Kidney (tissue), 14 donors: ENCODE data around the gene RTEL1. TPM values are rescaled to one million over a fixed set of nuclear protein-coding genes. Genes with fewer than 3 reads are reported as not detected.

ENCODE experiments used
- DNase-seq, 5 donors: peaks; one replicate each; pipeline ENCODE4 v3.0.0-alpha.2; 2013 to 2020
- FAIRE-seq: peaks from 2 replicates; lab custom pipeline; 2012; peaks lifted over from hg19 to GRCh38; lab: Jason Lieb, UNC
- H3K27ac ChIP-seq, 2 donors: one replicate each; pipeline ENCODE4 v1.7.0; 2013; ENCODE audit warnings: low read depth in 2 of 2, low read length in 2 of 2, inconsistent platforms in 1 of 2
- H3K27me3 ChIP-seq: one replicate; pipeline ENCODE4 v1.7.1; 2013; ENCODE audit warnings: low read length, inconsistent platforms; ENCODE audit not compliant: control insufficient read depth, insufficient read depth
- H3K36me3 ChIP-seq, 3 donors: one replicate each; pipeline versions ENCODE4 v1.7.0 to v1.7.1; 2013; ENCODE audit warnings: low read length in 3 of 3, control low read depth in 1 of 3, inconsistent platforms in 1 of 3; ENCODE audit not compliant: insufficient read depth in 3 of 3, control insufficient read depth in 2 of 3
- H3K4me1 ChIP-seq, 3 donors: one replicate each; pipeline versions ENCODE4 v1.7.0 to v1.7.1; 2013; ENCODE audit warnings: low read length in 3 of 3, inconsistent platforms in 1 of 3, low read depth in 1 of 3; ENCODE audit not compliant: control insufficient read depth in 2 of 3, insufficient read depth in 2 of 3
- H3K4me3 ChIP-seq, 3 donors: one replicate each; pipeline versions ENCODE4 v1.7.0 to v1.8.1; 2013; ENCODE audit warnings: low read length in 3 of 3, control low read depth in 1 of 3, inconsistent platforms in 1 of 3
- H3K9ac ChIP-seq, 3 donors: one replicate each; pipeline versions ENCODE4 v1.7.0 to v1.7.1; 2013; ENCODE audit warnings: low read length in 3 of 3, control low read depth in 1 of 3, inconsistent platforms in 1 of 3
- H3K9me3 ChIP-seq, 3 donors: one replicate each; pipeline versions ENCODE4 v1.7.0 to v1.7.1; 2013; ENCODE audit warnings: low read length in 3 of 3, control low read depth in 1 of 3, inconsistent platforms in 1 of 3; ENCODE audit not compliant: control insufficient read depth in 2 of 3, insufficient read depth in 1 of 3
- CTCF ChIP-seq: IDR thresholded peaks from 3 replicates; pipeline ENCODE4 v1.5.1; 2012; ENCODE audit warnings: mild to moderate bottlenecking, moderate library complexity, borderline replicate concordance; ENCODE audit not compliant: insufficient read depth; ENCODE audit errors: extremely low read depth
- intact Hi-C: fragments of 100-400 bp; cut with DNase I; formaldehyde crosslinking; loops from one replicate; pipeline ENCODE4 v1.11.1; 2022
- polyA plus RNA-seq: library from polyadenylated mRNA; stranded (reverse); fragments of 350-450 nt; fragmentation: Illumina TruSeq; extraction: RNeasy Lipid Tissue Mini Kit (QIAGEN cat#74804); gene quantifications from one replicate; pipeline ENCODE4 v1.2.3, GENCODE V29; 2014; ENCODE audit warnings: low read depth, low replicate concordance; ENCODE audit not compliant: insufficient read depth
- total RNA-seq: library from RNA; stranded (reverse); fragmentation: NEBNext Ultra II Directional; extraction: Animal tissue kit (Norgen Biotek cat#: 25700); gene quantifications from one replicate; pipeline ENCODE4 v1.2.1, GENCODE V29; 2021
- donor health status: control.
- donor health status: control.
- donor health status: control.
- donor health status: control.
- donor health status: control.
- donor health status: DM: yes; HTN: yes; CAD: no.
- donor health status: Normal renal cell carcinoma (clear cell type).

The RTEL1 gene
- total and polyA plus RNA-seq, 2 donors from 2014 or later = 5.3 to 37.7 TPM

- Histone ChIP-seq H3K9me3 (no peaks in the 10 kb centered on the region), H3K4me3 (no peak overlapping the region), H3K27me3 (no peaks in the 10 kb centered on the region), H3K27ac (no peak overlapping the region), H3K9ac (no peak overlapping the region), H3K4me1 (peaks cover 0 to 14% (median 0%) of the 10 kb centered on the region in 3 donors), H3K36me3 (no peaks in the 10 kb centered on the region)
- no peak for TF ChIP-seq CTCF
- intact Hi-C loops = no loop called here
- FAIRE-seq = no peak
- peak in 2 of 5 donors; percentile 38 to 64 for DNase-seq
These were observed 35.8 kb downstream of the RTEL1 start for GRCh38 chr20:63693733-63694583.

- TF ChIP-seq CTCF = no peak
- peaks cover 0 to 14% (median 0%) of the 10 kb centered on the region in 3 donors for H3K4me1 ChIP-seq
- no peaks in the 10 kb centered on the region for H3K36me3 ChIP-seq
- H3K9ac ChIP-seq = no peak overlapping the region
- no peaks in the 10 kb centered on the region for H3K9me3 ChIP-seq
- H3K4me3 ChIP-seq = no peak overlapping the region
- DNase-seq = peak in 2 of 5 donors; percentile 40 to 82
- intact Hi-C loops = no loop called here
- H3K27ac ChIP-seq = no peak overlapping the region
- FAIRE-seq = no peak
- no peaks in the 10 kb centered on the region for H3K27me3 ChIP-seq
These were observed 36.7 kb downstream of the RTEL1 start for GRCh38 chr20:63694584-63695423.

- TF ChIP-seq CTCF = no peak
- Histone ChIP-seq H3K27me3 (no peaks in the 10 kb centered on the region), H3K4me3 (no peak overlapping the region), H3K27ac (no peak overlapping the region), H3K36me3 (no peaks in the 10 kb centered on the region), H3K9ac (no peak overlapping the region), H3K4me1 (peaks cover 0 to 14% (median 0%) of the 10 kb centered on the region in 3 donors), H3K9me3 (no peaks in the 10 kb centered on the region)
- intact Hi-C loops = no loop called here
- no peak for FAIRE-seq
- peak in 1 of 5 donors; percentile 78 for DNase-seq
These were observed 37.6 kb downstream of the RTEL1 start for GRCh38 chr20:63695424-63696305.
